Activated T-cell treated with anti-CD3 and anti-CD28 coated beads for 48 hours (primary cell): Measurements from ENCODE around the gene MYO5C.
"Not testable (repeated sequence)": the region's sequence is repeated elsewhere in the genome, so short reads cannot be mapped to it uniquely, and the experiment has no call there.

ENCODE experiments used
- DNase-seq: peaks from one replicate; pipeline ENCODE4 v3.0.0-alpha.2; 2020; ENCODE audit warnings: low read depth

The MYO5C gene

GRCh38 chr15:52308446-52309153 lies 13.0 kb upstream of the MYO5C start:
- DNase-seq: no peak

GRCh38 chr15:52307847-52308246 lies 12.2 kb upstream of the MYO5C start:
- DNase-seq: no peak

GRCh38 chr15:52306270-52306669 lies 10.7 kb upstream of the MYO5C start:
- DNase-seq: no peak

- DNase-seq: no peak
These were observed 7.6 kb upstream of the MYO5C start for GRCh38 chr15:52303093-52303772.

GRCh38 chr15:52301265-52301847 lies 5.8 kb upstream of the MYO5C start:
- DNase-seq: no peak

DNA sequence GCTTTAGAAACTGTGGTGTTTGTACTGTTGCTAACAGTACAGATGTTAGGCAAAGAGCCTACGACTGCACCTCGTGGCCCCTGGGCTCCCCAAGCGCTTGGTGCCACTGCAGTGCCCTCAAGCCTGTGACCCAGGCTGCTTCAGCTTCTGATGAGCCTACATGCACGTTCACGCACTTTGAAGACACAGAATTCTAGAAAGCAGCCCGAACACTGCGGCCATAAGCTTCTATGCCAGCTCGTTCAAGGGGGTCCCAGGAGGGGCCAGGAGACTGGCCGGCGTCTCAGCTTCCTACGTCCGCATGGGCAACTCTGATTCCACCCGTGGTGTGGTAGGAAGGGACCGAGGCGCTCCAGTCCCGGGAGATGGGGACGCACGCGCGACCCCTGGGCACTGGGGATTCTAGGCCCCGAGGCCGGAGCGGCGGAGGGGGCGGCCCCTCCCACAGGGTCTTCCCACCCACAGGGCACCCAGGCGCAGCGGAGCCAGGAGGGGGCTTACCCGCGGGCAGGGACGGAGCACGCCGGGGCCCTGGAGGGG lies 653 bp downstream of the MYO5C start:
- no peak for DNase-seq

- DNase-seq: no peak
These were observed 2.7 kb downstream of the MYO5C start for GRCh38 chr15:52292780-52293392.

DNA sequence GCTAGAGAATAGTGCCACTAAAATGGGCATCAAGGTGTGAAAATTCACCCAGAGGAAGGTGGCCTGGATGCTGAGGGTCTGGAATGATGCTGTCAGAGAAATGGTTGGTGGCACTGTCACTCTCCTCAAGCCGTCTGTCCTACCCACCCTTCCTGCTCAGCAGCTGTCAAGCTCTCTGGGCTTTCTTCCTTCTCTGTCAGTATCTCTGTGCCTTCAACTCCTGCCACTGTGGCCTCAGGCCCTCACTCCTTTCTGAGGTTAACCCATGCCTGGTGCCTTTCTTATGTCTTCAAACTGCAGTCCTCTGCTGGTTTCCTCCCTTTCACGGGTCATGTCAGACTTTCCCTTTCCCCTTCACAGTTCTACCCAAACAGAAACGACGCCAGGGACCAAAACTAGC lies 4.4 kb downstream of the MYO5C start:
- DNase-seq: no peak

GRCh38 chr15:52290800-52291199 lies 4.8 kb downstream of the MYO5C start:
- no peak for DNase-seq

DNA sequence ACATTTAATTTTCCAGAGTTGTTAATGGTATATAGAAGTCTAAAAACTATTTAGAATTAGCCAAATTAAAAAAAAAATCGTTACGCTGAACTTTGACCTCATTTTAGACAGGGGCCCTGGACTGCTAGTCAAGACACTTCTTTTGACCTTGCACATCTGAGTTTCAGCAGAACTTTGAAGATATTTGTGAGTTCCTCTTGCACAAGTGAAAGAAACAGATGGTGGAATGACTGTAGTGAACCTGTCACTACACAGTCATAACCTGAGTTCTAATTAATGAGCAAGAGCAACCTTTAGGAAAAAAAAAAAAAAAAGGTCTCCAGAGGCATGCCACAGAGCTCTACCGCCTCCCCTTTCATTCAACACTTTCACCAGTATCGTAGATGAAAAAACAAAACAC lies 5.3 kb downstream of the MYO5C start:
- no peak for DNase-seq

GRCh38 chr15:52289629-52290081 lies 5.9 kb downstream of the MYO5C start:
- DNase-seq: no peak

DNA sequence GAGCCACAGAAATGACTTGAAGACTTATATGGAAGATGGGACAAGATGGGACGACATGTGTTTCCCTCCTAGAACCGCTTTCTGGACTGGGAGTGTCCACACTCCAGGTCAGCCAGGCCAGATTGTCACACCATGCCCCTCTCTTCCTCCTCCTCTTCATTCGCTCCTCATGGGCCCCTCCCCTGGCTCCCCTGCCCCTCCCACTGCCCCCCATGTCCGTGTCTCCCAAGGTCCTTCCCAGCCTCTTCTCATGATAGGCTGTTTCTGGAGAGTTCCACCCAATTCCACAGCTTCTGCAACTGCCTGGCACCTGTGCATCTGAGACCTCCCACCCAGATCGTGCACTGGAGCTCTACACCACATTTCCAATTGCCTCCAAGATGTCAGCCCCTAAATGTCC lies 6.6 kb downstream of the MYO5C start:
- no peak for DNase-seq

GRCh38 chr15:52288051-52288942 lies 7.3 kb downstream of the MYO5C start:
- DNase-seq: no peak

DNA sequence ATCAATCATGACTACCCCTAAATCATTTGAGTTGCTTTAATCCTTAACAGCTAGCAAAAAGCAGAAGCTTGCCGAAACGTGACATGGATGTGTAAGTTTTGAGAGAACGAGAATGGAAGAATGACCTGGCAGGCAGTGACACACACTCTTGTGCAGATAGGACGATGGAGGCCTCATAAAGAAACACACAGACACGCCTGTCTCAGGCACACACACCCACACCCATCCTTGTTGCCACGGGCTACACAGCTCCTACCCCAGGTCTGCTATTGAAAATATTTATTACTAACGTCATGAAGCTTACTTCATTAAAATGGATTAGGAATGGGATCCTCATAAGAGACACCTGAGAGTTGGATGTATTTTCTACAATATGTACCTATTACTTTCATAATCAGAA lies 8.5 kb downstream of the MYO5C start:
- no peak for DNase-seq

GRCh38 chr15:52285941-52286340 lies 9.7 kb downstream of the MYO5C start:
- not testable (repeated sequence) for DNase-seq

DNA sequence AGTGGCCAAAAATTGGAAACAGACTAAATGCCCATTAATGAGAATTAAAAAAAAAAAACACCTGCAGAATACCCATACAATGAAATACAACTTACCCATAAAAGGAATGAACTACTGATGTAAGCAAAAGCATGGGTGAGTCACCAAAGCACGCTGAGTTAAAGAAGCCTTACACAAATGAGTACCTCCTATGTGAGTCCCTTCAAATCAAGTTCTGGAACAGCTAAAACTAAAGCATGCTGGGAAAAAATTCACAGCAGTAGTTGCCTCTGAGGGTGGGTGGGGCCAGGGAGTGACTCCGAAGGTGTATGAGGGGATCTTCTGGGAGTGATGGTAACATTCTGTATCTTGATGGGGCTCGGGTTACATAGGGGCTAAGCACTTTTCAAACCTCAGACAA lies 11.4 kb downstream of the MYO5C start:
- no peak for DNase-seq

DNA sequence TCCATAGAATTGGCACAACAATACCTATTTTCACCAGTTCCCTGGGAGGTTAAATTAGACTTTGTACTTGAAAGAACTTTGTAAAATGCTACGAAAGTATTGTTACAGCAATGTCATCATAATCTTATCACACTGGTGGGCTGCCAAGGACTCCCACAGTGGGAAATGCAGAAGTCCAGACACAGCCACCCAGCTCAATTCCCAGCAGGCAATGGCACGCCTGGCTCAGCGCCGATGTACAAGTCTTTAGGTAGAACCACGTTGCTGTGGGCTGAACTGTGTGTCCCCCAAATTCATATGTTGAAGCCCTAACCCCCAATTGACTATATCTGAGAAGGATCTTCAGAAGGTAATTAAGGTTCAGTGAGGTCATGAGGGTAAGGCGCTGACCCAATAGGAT lies 12.3 kb downstream of the MYO5C start:
- DNase-seq: no peak

DNA sequence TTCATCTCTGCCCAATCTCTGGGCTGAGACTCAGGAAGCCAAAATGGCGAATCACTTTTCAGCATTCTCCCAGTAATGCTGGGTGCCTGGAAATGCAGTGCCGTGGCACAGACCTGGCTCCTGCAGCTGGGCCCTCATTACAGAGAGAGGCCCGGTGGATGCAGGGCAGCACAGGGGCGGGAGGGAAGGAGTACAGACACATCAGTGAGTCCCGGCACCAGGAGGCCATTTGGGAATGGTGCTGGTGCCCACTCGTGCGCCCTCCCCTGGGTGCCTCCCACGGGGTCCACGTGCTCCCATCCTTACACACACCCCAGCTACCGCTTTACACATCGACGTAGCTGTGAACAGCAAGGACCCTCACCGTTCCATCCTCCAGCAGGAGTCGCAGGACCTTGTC lies 13.2 kb downstream of the MYO5C start:
- no peak for DNase-seq

DNA sequence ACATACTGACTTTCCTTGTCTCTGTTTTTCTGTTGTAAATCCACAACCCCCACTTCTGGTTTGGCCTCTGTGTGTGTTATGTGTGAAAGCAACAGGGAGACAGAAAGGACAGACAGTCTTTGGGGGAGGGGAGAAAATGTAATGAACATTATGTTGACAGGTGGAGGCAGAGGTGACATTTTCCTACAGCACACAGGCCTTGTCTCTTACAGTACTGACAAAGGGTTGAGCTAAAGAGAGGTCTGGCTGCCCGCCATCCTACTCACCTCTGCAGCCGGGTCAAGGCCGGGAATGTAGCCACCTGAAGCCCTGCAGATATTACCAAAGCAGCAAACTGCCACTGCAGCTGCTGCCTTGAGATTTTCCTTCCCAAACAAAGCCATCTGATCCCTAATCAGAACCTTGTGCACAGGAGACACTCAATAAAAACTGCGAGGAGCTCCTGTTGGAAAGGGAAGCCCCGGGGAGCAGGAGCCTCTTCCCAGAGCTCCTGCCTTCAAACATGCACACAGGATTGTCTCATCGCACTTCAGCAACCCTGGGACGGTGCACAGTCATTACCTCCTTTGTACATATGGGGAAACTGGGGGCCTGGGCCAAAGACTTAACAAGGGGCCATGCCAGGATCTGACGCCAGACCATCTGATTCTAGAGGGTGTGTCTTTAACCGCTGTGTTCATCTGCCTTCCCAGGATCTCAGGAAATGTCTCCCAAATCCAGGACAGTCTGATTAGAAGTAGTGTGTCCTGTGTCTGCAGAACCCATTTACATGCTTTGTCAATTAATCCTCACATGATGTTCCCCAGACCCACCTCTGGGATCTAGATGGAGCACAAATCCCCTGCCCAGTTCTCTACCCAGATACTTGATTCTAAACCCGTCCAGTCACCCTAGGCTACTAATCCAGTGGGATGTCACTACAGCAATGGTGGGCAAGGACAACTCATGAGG lies 14.2 kb downstream of the MYO5C start:
- DNase-seq: no peak

GRCh38 chr15:52280326-52281084 lies 15.1 kb downstream of the MYO5C start:
- DNase-seq: no peak
